HG03460 (cell line): ENCODE measurements around the gene ZNF687.
A peak's percentile ranks its signal among the peaks of the same experiment; 100 is the strongest.

ENCODE experiments used
- ATAC-seq: cut with Tn5 transposase; IDR thresholded peaks from one replicate; pipeline ENCODE4 v1.9.1; 2021; ENCODE audit not compliant: unreplicated experiment

ZNF687 gene

GRCh38 chr1:151311589-151312331, 29.7 kb downstream of the ZNF687 start:
- no peak for ATAC-seq

GRCh38 chr1:151312411-151312810, 30.3 kb downstream of the ZNF687 start:
- no peak for ATAC-seq

DNA sequence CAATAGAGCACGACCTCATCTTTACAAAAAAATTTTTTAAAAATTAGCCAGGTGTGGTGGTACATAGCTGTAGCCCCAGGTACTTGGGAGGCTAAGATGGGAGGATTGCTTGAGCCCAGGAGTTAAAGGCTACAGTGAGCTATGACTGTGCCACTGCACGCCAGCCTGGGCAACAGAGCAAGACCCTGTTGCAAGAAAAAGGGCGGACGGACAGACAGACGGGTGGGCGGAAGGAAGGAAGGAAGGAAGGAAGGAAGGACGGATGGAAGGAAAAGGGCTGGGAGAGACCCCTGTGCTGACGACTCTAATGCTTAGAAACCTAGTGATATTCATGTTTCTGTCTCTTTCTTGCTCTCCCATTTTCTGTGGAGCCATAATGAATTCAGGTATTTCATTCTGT, 30.7 kb downstream of the ZNF687 start:
- ATAC-seq, result no peak

DNA sequence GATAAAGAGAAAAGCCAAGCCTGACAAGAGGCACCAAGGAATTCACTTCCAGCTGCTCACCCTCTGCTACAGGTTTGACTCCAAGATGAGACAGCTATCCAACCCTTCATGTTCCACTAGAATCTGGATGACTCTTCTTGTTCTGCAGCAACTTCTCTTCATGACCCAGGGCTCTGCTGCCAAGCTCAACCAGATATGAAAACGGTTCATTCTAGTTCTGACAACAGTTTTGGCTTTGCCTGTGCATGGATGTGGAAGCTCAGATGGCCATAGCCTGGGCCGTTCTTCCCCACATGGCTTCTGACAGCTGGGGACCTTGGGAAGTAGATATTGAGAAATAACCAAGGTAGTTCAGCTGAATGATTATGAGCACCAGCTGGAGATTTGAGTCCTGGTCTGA, 31.4 kb downstream of the ZNF687 start:
- no peak for ATAC-seq

DNA sequence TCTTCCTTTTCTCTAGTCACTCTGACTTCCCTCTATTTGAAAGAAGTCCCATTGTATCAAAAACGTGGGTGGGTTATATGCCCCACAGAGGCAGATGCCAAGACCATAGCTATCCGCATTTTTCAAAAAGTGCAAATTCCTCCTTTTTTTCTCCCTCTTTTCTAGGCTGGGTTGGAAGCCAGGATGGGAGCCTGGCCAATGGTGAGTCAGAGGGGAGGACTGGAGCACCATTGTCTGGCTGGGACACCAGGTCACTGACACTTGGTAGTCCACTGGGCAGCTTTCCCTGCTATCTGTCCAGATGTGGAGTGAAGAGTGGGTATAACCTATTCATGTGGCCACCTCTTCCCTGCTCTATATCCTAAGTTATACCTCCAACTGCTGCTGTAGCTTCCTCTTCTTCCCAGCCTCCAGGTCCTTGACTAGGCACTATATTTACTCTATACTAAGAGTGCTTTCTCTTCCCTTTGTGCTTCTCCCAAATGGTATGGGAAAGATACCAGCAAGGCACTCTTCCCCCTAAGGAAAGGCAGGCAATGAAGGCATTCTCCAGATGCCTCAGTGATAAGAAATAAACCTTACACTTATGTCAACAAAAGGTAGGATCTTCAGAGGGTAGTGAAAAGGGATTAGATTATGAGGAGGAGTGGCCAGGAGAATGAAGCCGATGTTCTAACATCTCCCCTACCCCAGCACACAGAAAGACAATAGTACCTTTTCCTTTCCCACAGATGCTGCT, 32.2 kb downstream of the ZNF687 start:
- ATAC-seq, result no peak

DNA sequence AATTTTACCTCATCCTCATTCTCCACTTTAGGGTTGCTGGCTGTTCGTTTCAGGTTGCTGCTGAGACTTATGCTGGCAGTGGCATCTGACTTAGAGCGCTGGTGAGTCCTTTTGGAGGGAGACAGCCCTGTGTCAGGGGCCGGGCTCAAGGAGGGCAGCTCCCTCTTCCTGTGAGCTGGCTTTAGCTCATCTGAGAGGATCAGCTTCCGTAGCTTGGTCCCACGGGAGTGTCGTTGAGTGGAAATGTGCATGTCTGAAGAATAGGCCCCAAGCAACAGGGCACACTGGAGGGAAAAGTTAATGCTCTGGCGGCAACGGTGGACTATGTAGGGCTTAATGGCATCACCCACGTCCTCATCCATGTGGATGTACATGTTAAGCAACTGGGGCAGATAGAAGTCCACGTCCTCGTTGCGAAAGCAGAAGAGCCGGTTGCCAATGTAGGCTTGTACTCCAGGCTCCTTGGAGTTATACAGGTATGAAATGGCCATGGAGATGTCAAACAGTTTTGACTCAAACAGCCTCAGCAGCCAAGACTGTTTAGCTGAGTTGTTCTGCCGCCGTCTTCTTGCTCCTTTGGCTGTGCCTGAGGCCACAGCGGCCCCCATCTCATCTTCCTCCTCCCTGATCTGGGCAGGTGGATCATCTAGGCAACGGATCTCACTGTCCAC, 33.6 kb downstream of the ZNF687 start:
- no peak for ATAC-seq

DNA sequence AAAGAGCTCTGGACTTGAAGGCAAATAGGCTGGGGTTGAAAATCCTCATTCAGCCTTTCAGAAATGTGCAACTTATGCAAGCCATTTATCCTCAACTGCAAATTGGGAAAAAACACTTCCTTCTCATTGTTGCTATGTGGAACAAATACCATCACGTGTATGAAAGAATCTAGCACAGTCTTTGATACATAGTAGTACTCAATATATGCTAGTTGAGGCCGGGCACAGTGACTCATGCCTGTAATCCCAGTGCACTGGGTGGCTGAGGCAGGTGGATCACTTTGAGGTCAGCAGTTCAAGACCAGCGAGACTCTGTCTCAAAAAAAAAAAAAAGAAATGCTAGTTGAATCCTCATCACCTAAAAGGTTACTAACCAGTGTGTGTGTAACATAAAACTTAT, 36.9 kb downstream of the ZNF687 start:
- ATAC-seq, result no peak

- ATAC-seq, result no peak
Observed at GRCh38 chr1:151324390-151324930, 42.4 kb downstream of the ZNF687 start.

DNA sequence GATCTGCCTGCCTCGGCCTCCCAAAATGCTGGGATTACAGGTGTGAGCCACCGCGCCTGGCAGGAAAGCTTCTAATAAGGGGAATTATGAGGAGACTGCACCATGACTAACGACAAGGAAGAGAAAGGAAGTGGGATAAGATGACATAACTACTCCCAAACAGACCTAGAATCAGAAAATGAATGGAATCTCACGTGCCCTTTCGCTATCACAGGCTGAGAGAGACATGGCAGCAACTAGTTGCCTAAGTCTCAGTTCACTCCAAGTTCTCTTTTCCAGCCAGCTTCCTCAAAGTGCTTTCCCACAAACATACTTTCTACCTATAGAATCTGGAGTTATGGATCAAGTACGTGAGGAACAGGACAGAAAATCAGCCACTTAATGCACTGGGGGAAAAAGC, 43.1 kb downstream of the ZNF687 start:
- ATAC-seq, result no peak

DNA sequence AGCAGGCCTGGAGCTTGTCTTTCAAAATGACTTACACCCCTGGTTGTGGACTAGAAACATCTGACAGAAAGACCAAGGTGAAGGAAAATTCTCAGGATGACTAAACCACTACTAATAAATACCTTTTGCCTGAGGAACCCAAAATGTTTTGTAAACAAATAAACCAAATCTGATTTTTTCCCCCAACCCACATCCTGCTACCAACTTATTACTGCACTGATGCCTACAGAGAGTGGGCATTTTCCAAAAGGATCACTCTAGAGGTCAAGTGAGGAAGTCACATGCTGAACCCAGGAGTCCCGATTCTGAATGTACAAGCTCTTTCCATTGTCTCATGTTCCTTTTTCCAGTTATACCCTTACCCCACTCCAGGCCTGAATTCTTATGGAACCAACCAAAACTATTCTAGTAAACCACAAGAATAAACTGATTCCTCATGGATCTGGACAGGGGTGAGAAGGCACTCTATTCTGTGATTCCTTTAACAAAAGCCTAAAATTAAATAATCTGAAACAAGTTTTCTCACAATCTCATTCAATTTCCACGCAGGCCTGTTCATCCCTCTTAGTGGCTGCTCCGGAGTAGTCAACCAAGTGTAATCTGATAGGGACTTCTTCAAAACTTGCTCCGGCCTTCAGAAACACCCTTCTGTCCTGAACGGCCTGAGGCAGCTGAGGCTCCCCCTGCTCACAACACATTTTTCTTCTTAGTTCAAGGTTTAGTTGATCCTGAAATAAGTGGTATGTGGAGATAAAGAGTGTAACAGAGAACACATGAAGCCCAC, 43.7 kb downstream of the ZNF687 start:
- no peak for ATAC-seq

DNA sequence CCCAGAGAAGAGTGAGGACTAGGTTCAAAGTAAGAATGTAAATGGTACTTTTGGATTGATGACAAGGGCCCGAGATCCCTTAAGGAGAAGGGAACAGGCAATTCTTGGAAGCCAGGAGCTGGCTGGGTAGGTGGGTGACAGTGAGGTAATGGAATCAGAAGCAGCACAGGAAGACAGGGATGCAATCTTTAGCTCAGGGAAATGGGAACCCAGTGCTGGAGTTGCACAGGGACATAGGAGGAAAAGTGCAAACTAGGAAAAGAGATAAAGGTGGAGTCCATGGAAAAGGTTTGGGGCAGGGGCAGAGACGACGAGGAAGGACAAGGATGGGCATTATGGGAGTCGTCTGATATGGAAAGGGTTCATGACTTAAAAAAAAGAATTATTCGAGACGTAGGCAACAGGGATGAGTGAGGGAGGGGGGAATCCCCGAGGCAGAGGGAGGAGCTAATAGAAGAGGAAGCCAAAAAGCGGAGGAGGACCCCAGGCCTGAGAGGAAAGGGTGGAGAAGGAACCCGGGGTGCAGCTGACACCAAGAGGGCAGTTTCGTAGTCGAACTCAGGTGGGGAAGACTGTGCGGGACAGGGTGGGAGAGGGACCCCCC, 44.6 kb downstream of the ZNF687 start:
- peak; percentile 61 for ATAC-seq

GRCh38 chr1:151327223-151327902, 45.3 kb downstream of the ZNF687 start, which contains the start of gene PI4KB:
TSS of gene PI4KB (minus strand) at chr1:151327416. CDS start at chr1:151316481, 10,935 bp downstream.
- ATAC-seq, result peak; percentile 81

GRCh38 chr1:151327903-151328674, 46.0 kb downstream of the ZNF687 start:
- ATAC-seq, result peak; percentile 18

GRCh38 chr1:151334822-151335221, 52.7 kb downstream of the ZNF687 start:
- no peak for ATAC-seq

DNA sequence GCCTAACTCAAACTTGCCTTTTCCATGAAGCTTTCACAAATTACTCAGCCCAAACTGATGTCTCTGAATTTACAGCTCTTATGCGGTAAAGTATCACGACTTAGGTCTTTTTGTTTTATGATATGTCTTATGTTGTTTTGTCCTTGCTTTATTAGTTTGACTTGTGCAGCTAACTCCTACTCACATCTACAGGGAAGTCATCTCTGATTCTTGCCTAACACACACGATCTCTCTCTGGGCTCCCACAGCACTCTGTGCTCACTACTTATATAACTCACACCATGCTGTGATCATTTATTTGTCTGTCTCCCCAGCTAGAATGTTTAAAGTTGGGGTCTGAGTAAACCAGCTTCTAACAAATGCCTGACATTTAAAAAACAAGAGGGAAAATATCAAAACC, 54.5 kb downstream of the ZNF687 start:
- ATAC-seq, result no peak

- no peak for ATAC-seq
Observed at GRCh38 chr1:151340870-151341754, 59.0 kb downstream of the ZNF687 start.
